Measurements from ENCODE around the gene TRERF1.
A peak's percentile ranks its signal among the peaks of the same experiment; 100 is the strongest.

The TRERF1 gene

GRCh38 chr6:42451333-42452170 is at the start of gene TRERF1:
Gene TRERF1, minus strand, starts transcription at chr6:42451926. Its CDS starts 182,336 bp downstream, at chr6:42269590.
- peak within 1 kb of the TSS; percentile 92 for H2AFZ ChIP-seq (ENCODE audit: low read length)
- peaks cover 12% of the 10 kb centered on the region; the same call in 1 of the 2 replicates for H3K4me1 ChIP-seq (ENCODE audit: low read length)
- peaks cover 45% of the 10 kb centered on the region for H3K79me2 ChIP-seq (ENCODE audit: low read length)
- H3K27me3 ChIP-seq (replicated peaks; ENCODE audit: insufficient read depth, low read length): no peaks in the 10 kb centered on the region
- peak within 1 kb of the TSS; percentile 98 for H3K4me3 ChIP-seq (ENCODE audit: low read length)
- peaks cover 16% of the 10 kb centered on the region for H3F3A ChIP-seq (ENCODE audit: insufficient read depth, low read length)
- peak; percentile 76 for DNase-seq
- TF ChIP-seq EZH2phosphoT487 (IDR thresholded peaks at IDR 0.05; ENCODE audit: low read length) (no peak), CTCF (IDR thresholded peaks at IDR 0.05; ENCODE audit: low read length) (no peak), EZH2 (optimal IDR thresholded peaks at IDR 0.05; ENCODE audit: low read depth, low read length) (no peak)
- H3K9me3 ChIP-seq (replicated peaks; ENCODE audit: insufficient read depth, low read length): no peaks in the 10 kb centered on the region
- H3K36me3 ChIP-seq (replicated peaks; ENCODE audit: insufficient read depth, low read length): no peaks in the 10 kb centered on the region; the same call in 1 of the 2 replicates
- peak within 1 kb of the TSS; percentile 81 for H3K9ac ChIP-seq (ENCODE audit: low read length)
- no peaks in the 10 kb centered on the region for H4K20me1 ChIP-seq (ENCODE audit: insufficient read depth, low read length)
- no peaks in the 10 kb centered on the region for H3K9me2 ChIP-seq (replicated peaks; ENCODE audit: insufficient read depth, low read length)
- peak within 1 kb of the TSS; percentile 97 for H3K4me2 ChIP-seq (ENCODE audit: low read depth, low read length)
- H3K27ac ChIP-seq (ENCODE audit: low read length): peak within 1 kb of the TSS; percentile 82

- no peak overlapping the region for H3K4me3 ChIP-seq (ENCODE audit: low read length)
- H3K4me2 ChIP-seq (ENCODE audit: low read depth, low read length): no peak overlapping the region
- no peak overlapping the region for H3K27ac ChIP-seq (ENCODE audit: low read length)
- no peaks in the 10 kb centered on the region for H3K9me3 ChIP-seq (replicated peaks; ENCODE audit: insufficient read depth, low read length)
- H2AFZ ChIP-seq (ENCODE audit: low read length): no peak overlapping the region
- no peaks in the 10 kb centered on the region for H3K36me3 ChIP-seq (replicated peaks; ENCODE audit: insufficient read depth, low read length)
- TF ChIP-seq EZH2 (optimal IDR thresholded peaks at IDR 0.05; ENCODE audit: low read depth, low read length) (no peak), CTCF (IDR thresholded peaks at IDR 0.05; ENCODE audit: low read length) (no peak), EZH2phosphoT487 (IDR thresholded peaks at IDR 0.05; ENCODE audit: low read length) (no peak)
- no peaks in the 10 kb centered on the region for H3K79me2 ChIP-seq (ENCODE audit: low read length)
- H3K4me1 ChIP-seq (ENCODE audit: low read length): no peaks in the 10 kb centered on the region
- no peaks in the 10 kb centered on the region for H4K20me1 ChIP-seq (ENCODE audit: insufficient read depth, low read length)
- H3K9me2 ChIP-seq (replicated peaks; ENCODE audit: insufficient read depth, low read length): no peaks in the 10 kb centered on the region
- no peak for DNase-seq
- no peaks in the 10 kb centered on the region for H3K27me3 ChIP-seq (replicated peaks; ENCODE audit: insufficient read depth, low read length)
- H3F3A ChIP-seq (ENCODE audit: insufficient read depth, low read length): no peaks in the 10 kb centered on the region
- H3K9ac ChIP-seq (ENCODE audit: low read length): no peak overlapping the region
Measured at GRCh38 chr6:42498473-42499128, 46.9 kb upstream of the TRERF1 start.

GRCh38 chr6:42493914-42494539 is 42.3 kb upstream of the TRERF1 start:
- no peaks in the 10 kb centered on the region for H4K20me1 ChIP-seq (ENCODE audit: insufficient read depth, low read length)
- TF ChIP-seq EZH2phosphoT487 (IDR thresholded peaks at IDR 0.05; ENCODE audit: low read length) (no peak), CTCF (IDR thresholded peaks at IDR 0.05; ENCODE audit: low read length) (no peak), EZH2 (optimal IDR thresholded peaks at IDR 0.05; ENCODE audit: low read depth, low read length) (no peak)
- no peaks in the 10 kb centered on the region for H3K9me3 ChIP-seq (replicated peaks; ENCODE audit: insufficient read depth, low read length)
- H3K9me2 ChIP-seq (replicated peaks; ENCODE audit: insufficient read depth, low read length): no peaks in the 10 kb centered on the region
- no peak overlapping the region for H3K4me2 ChIP-seq (ENCODE audit: low read depth, low read length)
- H2AFZ ChIP-seq (ENCODE audit: low read length): no peak overlapping the region
- no peaks in the 10 kb centered on the region for H3K27me3 ChIP-seq (replicated peaks; ENCODE audit: insufficient read depth, low read length)
- H3K9ac ChIP-seq (ENCODE audit: low read length): no peak overlapping the region
- no peak overlapping the region for H3K27ac ChIP-seq (ENCODE audit: low read length)
- no peaks in the 10 kb centered on the region for H3F3A ChIP-seq (ENCODE audit: insufficient read depth, low read length)
- no peaks in the 10 kb centered on the region for H3K4me1 ChIP-seq (ENCODE audit: low read length)
- H3K79me2 ChIP-seq (ENCODE audit: low read length): no peaks in the 10 kb centered on the region
- no peak for DNase-seq
- H3K36me3 ChIP-seq (replicated peaks; ENCODE audit: insufficient read depth, low read length): no peaks in the 10 kb centered on the region
- H3K4me3 ChIP-seq (ENCODE audit: low read length): no peak overlapping the region

All from MM.1S (cell line).